Skin of body (tissue), 2 donors: ENCODE data around the gene SYT1. TPM values are rescaled to one million over a fixed set of nuclear protein-coding genes. Genes with fewer than 3 reads are reported as not detected.

Experiments used
- DNase-seq: peaks from one replicate; lab custom pipeline; 2025; lab: John Stamatoyannopoulos, UW
- total RNA-seq: library from RNA; depleted of rRNA; stranded (reverse); fragments of >200 nt; gene quantifications from one replicate; pipeline ENCODE4 v1.2.3, GENCODE V29; 2014

SYT1 gene
- total RNA-seq, 1 donor from 2014 or later: 0.99 TPM

DNA sequence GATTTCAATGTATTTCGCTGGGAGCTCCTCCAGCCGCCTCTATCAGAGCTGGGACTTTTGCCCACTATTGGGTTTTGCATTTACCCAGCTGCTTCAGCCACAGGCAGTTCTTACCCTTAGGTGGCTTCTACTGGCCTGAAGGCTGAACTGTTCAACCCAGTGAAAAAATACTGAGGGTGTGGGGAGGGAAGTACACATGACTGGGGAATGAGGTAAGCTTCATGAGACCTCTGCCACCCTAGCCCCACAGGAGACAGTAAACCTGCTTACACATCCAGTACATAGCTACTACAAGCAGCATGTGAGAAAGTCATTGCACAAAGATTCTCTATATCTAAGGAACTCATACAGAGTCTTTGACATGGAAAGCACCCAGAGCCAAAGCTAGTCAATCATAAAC lies 411.1 kb downstream of the SYT1 start:
- no peak for DNase-seq

DNA sequence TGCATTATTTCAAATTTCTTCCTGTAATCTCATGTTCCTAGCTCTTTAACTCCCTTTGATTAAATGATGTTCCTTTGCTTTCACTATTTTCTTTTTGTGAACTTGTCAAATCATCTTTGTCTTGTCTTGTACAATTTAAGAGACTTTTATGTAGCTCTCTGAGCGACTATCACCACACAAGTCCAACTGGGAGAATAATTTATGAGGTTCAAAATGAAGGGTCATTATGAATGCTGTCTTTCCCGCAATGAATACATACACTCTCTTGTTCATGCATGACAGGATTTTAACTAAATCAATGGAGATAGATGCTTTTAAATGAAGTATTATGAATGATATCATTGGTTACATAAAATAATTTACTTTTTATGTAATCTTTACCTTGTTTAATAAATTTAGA lies 418.8 kb downstream of the SYT1 start:
- no peak for DNase-seq

DNA sequence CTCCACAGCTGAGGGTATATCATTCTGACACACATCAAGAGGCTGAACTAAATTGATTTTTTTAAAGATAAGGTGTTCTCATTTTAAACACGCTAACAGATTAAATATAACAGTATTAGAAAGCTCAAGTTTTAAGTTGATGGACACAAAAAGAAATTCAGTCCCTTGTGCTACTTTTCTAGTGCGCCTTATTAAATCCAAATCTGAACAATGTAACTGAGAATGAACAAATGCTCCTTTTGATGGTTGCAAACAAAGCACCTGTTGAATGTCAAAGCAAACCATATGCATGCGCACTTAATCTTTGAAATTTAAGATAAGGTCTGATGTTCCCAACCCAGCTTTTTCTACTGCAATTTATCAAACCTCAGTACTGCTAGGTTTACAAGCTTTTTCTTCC lies 424.3 kb downstream of the SYT1 start:
- no peak for DNase-seq

DNA sequence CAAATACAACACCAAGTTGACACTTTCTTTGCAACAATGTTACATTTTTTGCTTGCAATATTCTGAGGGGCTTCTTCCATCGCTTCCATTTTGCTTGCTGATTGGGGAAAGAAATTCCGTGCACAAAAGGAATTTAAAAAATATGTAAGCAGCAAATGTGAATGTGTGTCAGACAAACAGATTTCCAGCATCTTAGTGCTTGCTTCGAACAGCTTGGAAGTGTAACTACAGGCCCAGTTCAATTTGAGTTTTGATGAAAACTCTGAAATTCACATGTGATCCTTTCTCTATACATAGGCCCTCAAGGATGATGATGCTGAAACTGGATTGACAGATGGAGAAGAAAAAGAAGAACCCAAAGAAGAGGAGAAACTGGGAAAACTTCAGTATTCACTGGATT lies 427.1 kb downstream of the SYT1 start:
- DNase-seq: no peak

DNA sequence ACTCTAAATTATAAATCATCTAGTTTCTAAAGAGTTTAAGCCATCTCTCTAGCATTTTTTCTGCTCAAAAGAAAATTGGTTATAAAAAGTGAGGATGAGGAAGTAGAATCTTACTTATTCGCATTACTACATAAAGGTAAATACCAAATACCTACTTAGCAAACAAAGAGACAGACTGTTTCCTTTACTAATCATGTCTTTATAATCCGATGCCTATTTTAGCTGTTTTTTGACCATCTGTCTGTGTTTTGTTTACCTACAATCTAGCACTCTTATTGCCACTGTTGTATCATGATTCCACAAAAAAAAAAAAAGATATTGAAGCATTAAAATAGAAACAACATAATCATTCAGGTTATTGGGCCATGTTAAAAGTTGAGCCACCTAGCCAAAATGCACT lies 430.0 kb downstream of the SYT1 start:
- no peak for DNase-seq

DNA sequence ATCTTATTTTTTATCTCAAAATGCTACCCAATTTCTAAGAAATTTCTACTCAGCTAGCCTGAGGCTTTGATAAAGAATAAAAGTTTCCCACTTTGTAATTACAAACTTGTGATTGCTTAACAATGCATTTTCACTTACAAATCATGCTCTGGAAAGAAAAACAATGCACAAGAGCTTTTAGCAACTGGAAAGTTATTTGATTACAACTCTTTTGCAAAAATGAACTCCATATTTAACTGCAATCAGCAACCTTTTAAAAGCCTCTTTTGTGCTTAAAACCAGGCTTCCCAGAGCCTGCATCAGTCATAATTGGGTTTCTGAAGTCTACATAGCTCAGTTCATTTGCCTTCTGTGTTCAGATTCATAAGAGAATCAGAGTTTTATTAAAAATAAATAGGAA lies 431.0 kb downstream of the SYT1 start:
- DNase-seq: no peak

DNA sequence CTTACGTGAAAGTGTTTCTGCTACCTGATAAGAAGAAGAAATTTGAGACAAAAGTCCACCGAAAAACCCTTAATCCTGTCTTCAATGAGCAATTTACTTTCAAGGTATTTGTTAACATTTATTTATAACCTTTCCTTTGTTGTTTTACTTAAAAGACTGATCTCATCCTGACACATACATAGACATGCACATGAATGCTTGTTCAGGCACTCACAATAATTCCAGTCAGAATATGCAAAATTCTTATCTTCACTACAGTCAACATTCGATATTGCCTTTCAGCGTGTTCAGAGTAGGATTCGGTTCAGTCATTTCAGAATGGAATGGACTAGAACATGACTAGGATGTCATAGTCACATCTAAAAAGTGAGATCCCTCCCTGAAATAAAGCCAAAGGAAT lies 431.6 kb downstream of the SYT1 start:
- DNase-seq: no peak

DNA sequence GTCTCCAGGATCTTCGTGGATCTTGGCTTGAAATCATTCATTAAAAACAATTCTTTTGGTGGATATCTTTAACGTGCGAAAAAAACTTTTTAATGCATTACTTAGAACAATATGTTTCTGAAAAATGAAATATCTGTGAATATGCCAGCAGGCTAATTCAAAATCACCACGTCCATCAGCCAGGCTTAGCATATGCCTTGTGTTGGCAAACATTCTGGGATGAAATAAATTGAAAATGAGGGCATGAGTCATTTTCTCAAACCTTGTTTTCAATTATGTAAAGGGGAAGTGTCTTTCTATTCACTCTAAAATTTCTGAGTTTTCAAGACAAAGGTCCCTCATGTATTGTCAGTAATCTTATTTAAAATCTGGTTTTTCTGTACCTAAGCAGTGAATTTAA lies 432.3 kb downstream of the SYT1 start:
- no peak for DNase-seq

DNA sequence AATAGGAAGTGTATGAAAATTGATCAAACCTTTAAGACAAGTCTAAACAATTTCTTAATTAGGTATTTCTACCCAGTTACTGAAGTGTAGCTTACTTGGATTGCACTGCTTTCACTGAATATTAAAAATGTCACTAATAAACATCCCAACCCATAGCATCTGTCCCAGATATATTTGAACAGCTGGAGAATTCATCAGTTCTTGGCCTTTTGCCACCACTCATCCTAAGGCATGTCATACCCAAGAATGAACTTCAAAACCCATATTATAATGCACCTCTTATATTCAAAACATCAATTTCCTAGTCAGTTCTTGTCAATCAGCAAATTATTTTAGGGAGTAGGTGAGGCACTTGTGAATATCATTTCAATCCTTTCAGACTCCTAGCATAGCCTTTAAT lies 433.9 kb downstream of the SYT1 start:
- DNase-seq: no peak

DNA sequence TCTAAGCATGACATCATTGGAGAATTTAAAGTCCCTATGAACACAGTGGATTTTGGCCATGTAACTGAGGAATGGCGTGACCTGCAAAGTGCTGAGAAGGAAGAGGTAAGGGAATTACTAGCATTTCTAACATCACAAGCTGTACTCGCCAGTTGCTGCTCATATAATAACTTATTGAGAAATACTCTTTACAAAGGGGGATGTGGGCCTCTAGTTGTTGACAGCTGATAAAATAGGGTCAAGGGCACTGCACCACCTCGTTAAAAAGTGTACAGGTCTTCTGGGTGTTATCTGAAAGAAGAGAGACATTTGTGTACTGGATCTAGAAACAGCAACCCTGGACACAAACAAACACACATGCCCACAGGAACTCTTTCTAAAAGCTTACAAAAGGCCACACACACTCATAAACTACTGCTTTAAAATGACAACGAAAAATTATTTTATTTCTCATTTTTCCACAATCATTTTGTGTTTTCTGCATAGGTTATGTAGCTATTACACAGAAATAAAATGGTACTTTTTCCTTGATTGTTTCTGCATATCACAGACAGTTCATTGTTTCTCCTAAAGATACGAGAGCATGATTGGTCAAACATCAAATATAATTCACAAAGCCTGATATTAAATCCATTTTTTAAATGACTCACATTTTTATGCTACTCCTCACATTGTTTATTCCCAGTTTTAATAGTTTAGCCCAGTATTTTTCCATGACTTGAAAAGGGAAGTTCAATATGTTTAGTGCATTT lies 435.0 kb downstream of the SYT1 start:
- no peak for DNase-seq

DNA sequence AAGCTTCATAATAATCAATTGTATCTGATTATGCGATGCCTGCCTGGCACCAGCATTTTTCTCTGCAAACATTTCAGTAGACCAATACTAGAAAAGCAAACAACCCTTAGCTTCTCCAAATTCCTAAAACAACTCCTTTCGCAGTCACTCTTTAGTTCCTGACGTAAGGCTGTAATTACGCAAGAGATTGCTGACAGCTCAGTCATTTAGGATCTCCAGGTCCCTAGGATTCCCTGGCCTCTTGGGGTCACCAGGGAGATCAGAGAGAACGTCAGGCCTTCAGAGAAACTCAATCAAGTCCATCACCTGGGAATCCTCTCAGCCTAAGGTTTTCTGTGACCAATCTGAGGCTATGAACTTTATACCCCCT lies 435.6 kb downstream of the SYT1 start:
- DNase-seq: no peak

DNA sequence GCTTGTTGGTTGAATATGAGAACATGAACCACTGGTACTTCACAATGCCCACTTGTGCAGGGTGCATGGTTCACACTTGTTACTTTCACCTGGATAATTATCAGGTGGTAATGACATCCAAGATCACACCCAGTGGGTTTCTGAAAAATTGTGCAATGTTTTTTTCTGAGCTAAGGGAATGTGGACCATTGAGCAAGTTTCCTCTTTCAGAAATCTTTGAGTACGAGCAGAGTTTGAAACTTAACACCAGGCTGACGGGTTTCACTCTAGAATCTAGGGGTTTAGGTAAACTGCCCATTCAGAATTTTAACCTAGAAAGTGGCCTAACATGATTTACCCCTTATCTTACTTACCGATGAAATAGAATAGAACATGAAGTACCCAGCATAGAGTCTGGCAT lies 436.6 kb downstream of the SYT1 start:
- no peak for DNase-seq

DNA sequence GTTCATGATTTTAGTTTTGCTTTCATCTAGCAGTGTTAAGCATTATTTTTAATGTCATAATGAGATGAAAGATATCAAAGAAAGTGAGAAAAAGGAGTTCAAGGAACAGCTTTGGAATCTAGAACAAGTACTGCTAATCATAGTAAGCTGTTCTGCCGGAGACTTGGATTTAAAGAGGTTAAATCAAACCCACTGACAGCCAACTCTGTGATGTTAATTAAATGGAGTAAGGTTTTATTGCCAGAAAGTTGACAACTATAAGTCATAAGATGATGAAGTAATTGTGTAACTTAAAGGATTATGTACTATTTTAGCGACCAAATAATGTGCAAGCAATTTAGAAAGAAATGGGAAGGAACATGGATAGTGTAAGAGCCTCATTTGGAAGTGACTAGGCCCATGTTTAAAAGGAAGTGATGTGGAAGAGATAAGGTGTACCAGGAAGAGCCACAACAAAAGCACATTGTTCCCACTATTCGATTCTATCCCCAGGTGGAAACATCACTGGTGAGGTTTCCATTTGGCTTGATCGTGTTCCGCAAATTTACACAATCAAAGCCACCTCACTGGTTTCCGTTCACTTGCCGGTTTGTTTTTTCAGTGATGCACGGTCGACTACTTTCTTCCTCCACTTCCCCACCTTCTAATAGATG lies 437.7 kb downstream of the SYT1 start:
- no peak for DNase-seq

DNA sequence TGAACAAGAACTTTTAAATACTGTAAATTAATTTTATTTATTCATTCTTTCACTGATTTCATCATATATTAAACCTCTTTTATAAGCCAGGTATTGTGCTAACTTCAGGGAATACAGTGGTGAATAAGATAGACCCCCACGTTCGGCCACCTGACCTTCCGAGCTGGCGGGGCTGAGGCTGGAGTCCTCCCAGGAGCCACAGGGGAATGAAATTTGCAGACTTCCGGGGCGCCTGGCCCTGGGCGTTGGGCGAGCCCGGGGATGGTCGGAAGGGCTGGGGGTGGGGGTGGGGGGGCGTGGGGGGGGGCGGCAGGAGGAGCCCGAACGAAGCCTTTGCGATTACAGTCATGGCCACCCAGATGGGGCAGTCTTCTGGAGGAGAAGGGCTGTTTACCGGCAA lies 442.8 kb downstream of the SYT1 start:
- DNase-seq: no peak

DNA sequence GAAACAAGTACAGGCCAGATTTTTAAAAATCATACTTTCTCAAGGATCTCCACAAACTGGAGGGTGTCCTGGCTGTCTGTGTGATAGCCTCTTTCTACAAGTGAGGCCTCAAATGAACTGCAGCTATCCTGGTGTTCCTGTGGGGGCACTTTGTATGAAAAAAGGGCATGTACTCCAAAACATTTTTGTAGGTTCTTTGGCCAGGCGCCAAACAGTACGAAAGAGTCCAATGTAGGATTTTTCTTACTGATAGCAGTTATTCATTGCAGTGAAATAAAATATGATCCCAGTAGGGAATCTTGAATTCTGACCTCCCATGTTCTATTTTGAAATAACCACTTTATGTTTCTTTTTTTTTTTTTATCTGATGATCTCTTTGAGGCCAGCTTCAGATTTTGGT lies 444.5 kb downstream of the SYT1 start:
- DNase-seq: no peak

DNA sequence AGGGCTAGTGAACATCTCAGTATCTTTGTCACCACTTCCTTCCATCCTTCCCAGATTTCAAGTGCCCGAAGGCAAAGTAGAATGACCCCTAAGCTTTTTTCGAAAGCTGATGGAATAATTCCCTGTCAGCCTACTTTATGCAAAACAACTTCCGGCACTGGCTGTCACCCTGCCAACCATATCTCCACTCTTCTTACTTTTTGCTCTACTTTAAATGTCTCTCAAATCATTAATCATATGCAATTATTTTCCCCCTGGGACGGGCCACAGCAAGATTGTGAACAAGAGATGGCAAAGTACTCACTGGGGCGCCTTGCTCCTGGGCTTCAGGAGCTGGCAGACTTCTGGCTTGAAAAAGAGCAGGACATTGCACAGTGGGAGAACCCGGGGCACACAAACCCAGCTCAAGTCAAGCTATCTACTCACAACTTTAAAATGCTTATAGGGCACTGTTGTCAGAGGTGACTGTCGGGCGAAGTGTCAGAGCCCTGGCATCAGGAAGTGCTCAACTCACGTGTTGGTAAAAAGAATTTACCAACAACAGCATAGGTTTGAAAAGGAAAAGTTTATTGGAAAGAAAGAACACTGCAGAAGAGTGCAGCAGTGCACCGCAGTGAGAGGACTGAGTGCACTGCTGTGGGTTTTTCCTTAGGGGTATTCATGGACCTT lies 452.7 kb downstream of the SYT1 start:
- DNase-seq: no peak

DNA sequence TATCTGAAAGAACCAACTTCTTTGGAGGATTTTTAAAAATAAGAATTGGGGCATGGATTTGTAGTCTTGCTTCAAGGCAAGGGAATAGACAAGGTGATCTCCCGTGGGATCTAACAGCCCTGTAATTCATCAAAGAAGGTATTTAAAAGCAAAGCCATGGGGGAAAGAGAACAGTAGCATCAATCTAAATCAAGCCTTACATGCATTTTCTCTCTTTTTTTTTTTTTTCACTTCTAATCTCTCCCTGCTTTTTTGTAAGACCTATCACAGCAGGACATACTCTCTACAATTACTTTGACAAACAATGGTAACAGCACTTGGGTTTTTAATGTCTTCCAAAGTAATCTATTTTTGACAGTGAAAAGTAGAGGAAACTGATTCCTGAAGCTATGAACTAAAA lies 458.3 kb downstream of the SYT1 start:
- no peak for DNase-seq

DNA sequence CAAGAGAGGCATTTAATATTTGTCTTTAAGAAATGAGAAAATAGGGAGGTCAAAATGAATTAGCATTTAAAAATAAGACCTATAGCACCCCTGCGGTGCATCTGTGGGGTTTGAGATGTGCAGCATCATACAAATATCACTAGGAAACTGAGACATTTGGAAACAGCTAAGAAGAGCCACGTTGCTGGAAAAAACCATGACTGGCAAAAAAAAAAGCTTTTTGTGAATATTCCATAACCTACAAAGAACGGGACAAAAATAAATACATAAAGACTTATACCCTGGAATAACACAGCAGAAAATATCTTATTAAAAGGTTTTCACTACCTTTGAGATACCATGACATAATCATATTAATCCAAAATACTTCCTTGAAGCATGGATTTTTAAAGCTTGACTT lies 460.0 kb downstream of the SYT1 start:
- DNase-seq: no peak

DNA sequence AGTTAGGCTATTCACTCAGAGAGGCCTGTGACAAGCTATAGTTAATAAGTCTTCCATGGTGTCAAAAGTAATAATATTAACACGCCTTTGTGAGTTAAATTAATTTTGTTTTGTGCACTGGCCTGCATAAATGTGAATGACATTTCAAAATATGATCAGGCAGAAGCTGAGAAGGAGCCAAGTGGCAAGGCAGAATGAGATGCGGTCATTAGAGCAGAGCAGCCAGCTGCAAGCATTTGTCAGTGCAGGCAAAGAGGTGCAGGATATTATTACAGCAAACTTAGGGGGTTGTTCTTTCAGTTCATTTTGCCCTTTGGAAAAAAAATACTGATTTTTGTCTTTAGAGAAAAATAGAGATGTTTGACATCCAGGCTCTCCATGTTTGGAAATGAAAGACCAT lies 461.6 kb downstream of the SYT1 start:
- DNase-seq: no peak

DNA sequence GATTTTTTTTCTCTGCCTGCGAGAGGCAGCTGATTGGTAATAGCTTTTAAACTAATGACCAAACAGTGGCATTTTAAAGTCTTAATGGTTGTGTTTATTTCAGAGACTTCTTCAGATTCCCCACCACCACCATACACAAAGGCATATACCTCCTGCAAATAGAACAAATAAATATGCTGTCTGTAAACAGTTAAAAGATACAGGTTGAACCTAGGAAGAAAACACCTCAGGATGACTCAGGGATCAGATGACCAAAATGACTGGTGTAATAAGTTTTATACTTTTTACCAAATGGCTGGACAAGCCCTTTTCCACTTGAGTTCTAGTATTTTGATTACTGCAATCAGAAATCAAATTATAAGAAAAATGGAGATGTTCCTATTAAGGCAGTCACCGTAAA lies 462.1 kb downstream of the SYT1 start:
- DNase-seq: no peak

DNA sequence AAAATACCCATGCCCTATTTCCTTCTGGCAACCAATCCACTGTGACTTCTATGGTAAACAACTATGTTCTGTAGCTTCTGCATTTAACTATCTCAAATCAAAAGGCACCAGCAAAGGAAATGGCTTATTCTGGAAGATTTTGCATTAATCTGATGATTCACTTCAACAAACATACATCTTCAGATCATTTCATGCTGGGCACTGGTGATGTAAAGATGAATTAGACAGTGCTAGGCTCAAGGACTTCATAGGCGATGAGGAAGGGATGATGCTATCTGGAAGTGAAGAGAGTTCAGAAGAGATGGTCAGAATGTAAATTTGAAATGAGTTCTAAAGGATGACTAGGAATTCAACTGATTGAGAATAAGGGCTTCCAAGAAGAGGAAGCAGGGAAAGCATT lies 462.9 kb downstream of the SYT1 start:
- DNase-seq: no peak

DNA sequence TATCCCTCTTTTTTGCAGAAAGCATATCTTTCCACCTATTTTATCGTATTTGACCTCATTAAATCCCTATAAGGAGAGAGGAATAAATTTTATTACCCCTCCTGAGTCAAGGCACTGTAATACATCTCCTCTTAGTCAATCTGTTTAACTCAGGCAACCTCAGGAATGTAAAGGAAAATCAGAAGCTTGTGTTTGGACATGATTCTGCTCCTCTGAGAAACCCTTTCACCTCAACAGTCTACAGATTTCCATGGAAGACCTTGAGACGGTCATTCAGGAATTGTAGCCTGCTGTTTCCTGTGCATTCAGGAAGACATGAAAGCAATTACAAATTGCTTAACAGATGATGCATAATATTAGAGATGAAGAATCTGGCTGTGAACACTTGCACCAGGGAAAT lies 465.4 kb downstream of the SYT1 start:
- DNase-seq: no peak

DNA sequence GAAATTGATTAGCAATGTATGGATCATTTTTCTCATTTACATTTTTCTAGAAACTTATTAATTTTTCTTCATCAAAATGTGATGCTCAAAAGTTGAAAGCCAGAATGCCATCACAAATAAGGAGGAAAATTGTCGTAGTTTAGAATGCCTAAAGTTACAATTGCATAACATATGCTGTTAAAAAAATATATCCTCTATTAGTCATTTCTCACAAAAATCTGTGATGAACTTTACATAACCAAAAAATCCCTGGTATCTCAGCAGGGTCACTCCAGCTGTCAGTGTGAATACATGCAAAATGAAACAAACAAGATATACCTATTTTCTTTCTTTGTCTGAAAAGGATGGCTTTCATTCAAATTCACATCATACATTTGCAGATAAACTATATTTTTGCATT lies 467.3 kb downstream of the SYT1 start:
- DNase-seq: no peak
